Measurements from ENCODE around the gene TIAM2.

GRCh38 chr6:155100087-155100486 lies 105.0 kb downstream of the TIAM2 start:
- no peak for TF ChIP-seq RBBP5 (IDR thresholded peaks at IDR 0.05; ENCODE audit: borderline replicate concordance, insufficient read depth, low read length, poor library complexity, severe bottlenecking)
- TF ChIP-seq EP300 (IDR thresholded peaks at IDR 0.05; ENCODE audit: low read length) = no peak
- TF ChIP-seq CREB1 (IDR thresholded peaks at IDR 0.05) = no peak
- TF ChIP-seq CREB1 (CRISPR knock-in tag; IDR thresholded peaks at IDR 0.05) = no peak
- TF ChIP-seq CHD4 (IDR thresholded peaks at IDR 0.05; ENCODE audit: insufficient read depth, insufficient replicate concordance, low read depth, low read length, poor library complexity, severe bottlenecking) = no peak
- no peak for TF ChIP-seq CTCF (IDR thresholded peaks at IDR 0.05 in 2 of 3, conservative IDR thresholded peaks at IDR 0.05 in 1 of 3; ENCODE audit: insufficient read depth in 2 of 3, low read depth in 1 of 3, low read length in 3 of 3)
- no peak for TF ChIP-seq TEAD4 (IDR thresholded peaks at IDR 0.05; ENCODE audit: low read length)
- no peak for TF ChIP-seq TEAD4 (CRISPR knock-in tag; IDR thresholded peaks at IDR 0.05; ENCODE audit: borderline replicate concordance)
- no peak for TF ChIP-seq SIX5 (IDR thresholded peaks at IDR 0.05; ENCODE audit: borderline replicate concordance in 1 of 2, insufficient read depth in 1 of 2, low read depth in 1 of 2, low read length in 2 of 2)
- TF ChIP-seq ZNF589 (CRISPR knock-in tag; IDR thresholded peaks at IDR 0.05; ENCODE audit: low read depth) = no peak
- TF ChIP-seq POU5F1 (IDR thresholded peaks at IDR 0.05; ENCODE audit: borderline replicate concordance, low read depth, low read length, partially characterized antibody) = no peak
- TF ChIP-seq RFX5 (IDR thresholded peaks at IDR 0.05; ENCODE audit: low read depth, low read length) = no peak

Data from K562 (cell line).